H9 (cell line): ENCODE data around the gene MRM1. TPM values are rescaled to one million over a fixed set of nuclear protein-coding genes. Genes with fewer than 3 reads are reported as not detected.

Source experiments
- DNase-seq: peaks from one replicate; pipeline ENCODE4 v3.0.0-alpha.2; 2017
- H2AFZ ChIP-seq: one replicate; pipeline ENCODE4 v1.6.1; 2013; ENCODE audit warnings: mild to moderate bottlenecking, low read length, control low read depth, moderate library complexity
- H2AK5ac ChIP-seq: 2 replicates; pipeline ENCODE4 v1.6.1; 2013; ENCODE audit warnings: low read length, control low read depth, mixed read lengths; ENCODE audit not compliant: insufficient read length
- H2BK120ac ChIP-seq: one replicate; pipeline ENCODE4 v1.6.1; 2013; ENCODE audit warnings: low read depth, mild to moderate bottlenecking, low read length, control low read depth, inconsistent platforms; ENCODE audit not compliant: poor library complexity, severe bottlenecking
- H2BK12ac ChIP-seq: 2 replicates; pipeline ENCODE4 v1.6.1; 2013; ENCODE audit warnings: low read length, control low read depth, mixed read lengths, low read depth; ENCODE audit not compliant: insufficient read length
- H2BK15ac ChIP-seq: 2 replicates; pipeline ENCODE4 v1.6.1; 2013; ENCODE audit warnings: low read depth, low read length, control low read depth
- H2BK20ac ChIP-seq: one replicate; pipeline ENCODE4 v1.6.1; 2013; ENCODE audit warnings: low read depth, mild to moderate bottlenecking, low read length, control low read depth, inconsistent platforms; ENCODE audit not compliant: poor library complexity, severe bottlenecking
- H2BK5ac ChIP-seq: 2 replicates; pipeline ENCODE4 v1.6.1; 2013; ENCODE audit warnings: low read length, control low read depth, mixed read lengths; ENCODE audit not compliant: insufficient read length
- H3K14ac ChIP-seq: 2 replicates; pipeline ENCODE4 v1.6.1; 2013; ENCODE audit warnings: low read length, control low read depth; ENCODE audit not compliant: insufficient read depth
- H3K18ac ChIP-seq: 2 replicates; pipeline ENCODE4 v1.6.1; 2013; ENCODE audit warnings: low read depth, mild to moderate bottlenecking, mixed read lengths, low read length, control low read depth; ENCODE audit not compliant: insufficient read length
- H3K23ac ChIP-seq: 2 replicates; pipeline ENCODE4 v1.6.1; 2013; ENCODE audit warnings: low read length, control low read depth, mixed read lengths, low read depth; ENCODE audit not compliant: insufficient read length
- H3K23me2 ChIP-seq: 2 replicates; pipeline ENCODE4 v1.6.1; 2013; ENCODE audit warnings: low read depth, mild to moderate bottlenecking, mixed read lengths, low read length, control low read depth; ENCODE audit not compliant: insufficient read length, poor library complexity, severe bottlenecking
- H3K27ac ChIP-seq: 2 replicates; pipeline ENCODE4 v1.5.1; 2013; ENCODE audit warnings: low read length, control low read depth, mixed read lengths, low read depth; ENCODE audit not compliant: insufficient read length
- H3K27me3 ChIP-seq: 2 replicates; pipeline ENCODE4 v1.6.1; 2013; ENCODE audit warnings: low read length, control low read depth, inconsistent platforms; ENCODE audit not compliant: insufficient read depth
- H3K4ac ChIP-seq: 2 replicates; pipeline ENCODE4 v1.6.1; 2013; ENCODE audit warnings: low read depth, mild to moderate bottlenecking, control low read depth, inconsistent platforms, low read length, moderate library complexity
- H3K4me1 ChIP-seq: 2 replicates; pipeline ENCODE4 v1.6.1; 2013; ENCODE audit warnings: low read length, control low read depth, inconsistent platforms; ENCODE audit not compliant: insufficient read depth
- H3K4me2 ChIP-seq: 2 replicates; pipeline ENCODE4 v1.6.1; 2013; ENCODE audit warnings: low read length, control low read depth, mixed read lengths; ENCODE audit not compliant: insufficient read length, insufficient read depth
- H3K56ac ChIP-seq: 2 replicates; pipeline ENCODE4 v1.6.1; 2013; ENCODE audit warnings: low read depth, mild to moderate bottlenecking, mixed read lengths, low read length, control low read depth; ENCODE audit not compliant: insufficient read length
- H3K79me1 ChIP-seq: 2 replicates; pipeline ENCODE4 v1.6.1; 2013; ENCODE audit warnings: low read depth, mild to moderate bottlenecking, moderate library complexity, low read length, control low read depth, inconsistent platforms; ENCODE audit not compliant: insufficient read depth, poor library complexity, severe bottlenecking
- H3K79me2 ChIP-seq: 2 replicates; pipeline ENCODE4 v1.6.1; 2013; ENCODE audit warnings: low read length, control low read depth, inconsistent platforms; ENCODE audit not compliant: insufficient read depth
- H3K9ac ChIP-seq: 2 replicates; pipeline ENCODE4 v1.6.1; 2013; ENCODE audit warnings: low read length, control low read depth, mixed read lengths; ENCODE audit not compliant: insufficient read length; ENCODE audit errors: extremely low read depth
- H3K9me3 ChIP-seq: one replicate; pipeline ENCODE4 v1.6.1; 2013; ENCODE audit warnings: low read depth, low read length, inconsistent platforms; ENCODE audit not compliant: control insufficient read depth
- H3T11ph ChIP-seq: one replicate; pipeline ENCODE4 v1.6.1; 2013; ENCODE audit warnings: mild to moderate bottlenecking, low read length, control low read depth, inconsistent platforms
- H4K20me1 ChIP-seq: one replicate; pipeline ENCODE4 v1.6.1; 2013; ENCODE audit not compliant: control insufficient read depth, insufficient read length, insufficient read depth
- H4K5ac ChIP-seq: 2 replicates; pipeline ENCODE4 v1.6.1; 2013; ENCODE audit warnings: low read depth, mild to moderate bottlenecking, mixed read lengths, low read length, control low read depth; ENCODE audit not compliant: insufficient read length
- H4K8ac ChIP-seq: replicated peaks from 2 replicates; pipeline ENCODE4 v1.6.1; 2013; ENCODE audit warnings: low read length, control low read depth, mixed read lengths, low read depth; ENCODE audit not compliant: insufficient read length
- H4K91ac ChIP-seq: 2 replicates; pipeline ENCODE4 v1.6.1; 2013; ENCODE audit warnings: low read depth, mild to moderate bottlenecking, moderate library complexity, mixed read lengths, low read length, control low read depth; ENCODE audit not compliant: insufficient read length
- H3K27ac Mint-ChIP-seq, 3 experiments: 2 replicates in 2 of 3; 3 replicates in 1 of 3; pipeline ENCODE4 v1.8.0; 2020 to 2021; ENCODE audit warnings: mixed read lengths in 3 of 3, mild to moderate bottlenecking in 1 of 3, moderate library complexity in 1 of 3
- H3K27me3 Mint-ChIP-seq: 2 replicates; pipeline ENCODE4 v1.8.0; 2021; ENCODE audit warnings: low read depth, mild to moderate bottlenecking, moderate library complexity, mixed read lengths
- H3K36me3 Mint-ChIP-seq, 3 experiments: 2 replicates in 2 of 3; 3 replicates in 1 of 3; pipeline ENCODE4 v1.8.0; 2020 to 2021; ENCODE audit warnings: low read depth in 3 of 3, mixed read lengths in 3 of 3; ENCODE audit not compliant: insufficient read depth in 1 of 3
- H3K4me1 Mint-ChIP-seq, 2 experiments: 2 replicates each; pipeline ENCODE4 v1.8.0; 2020; ENCODE audit warnings: mixed read lengths in 2 of 2
- H3K4me3 Mint-ChIP-seq, 2 experiments: 2 replicates in 1 of 2; 3 replicates in 1 of 2; pipeline ENCODE4 v1.8.0; 2020 to 2021; ENCODE audit warnings: mild to moderate bottlenecking in 2 of 2, mixed read lengths in 2 of 2, moderate library complexity in 1 of 2
- H3K9me3 Mint-ChIP-seq, 2 experiments: 2 replicates in 1 of 2; 3 replicates in 1 of 2; pipeline ENCODE4 v1.8.0; 2020; ENCODE audit warnings: mild to moderate bottlenecking in 2 of 2, mixed read lengths in 2 of 2, moderate library complexity in 1 of 2
- WGBS: extraction: QIAGEN DNeasy Blood & Tissue Kit; methylation state at CpG from one replicate; pipeline ENCODE4 v1.1.7; 2013; ENCODE audit warnings: missing lambda C conversion rate, low lambda C conversion rate, mixed read lengths; ENCODE audit not compliant: insufficient read length; ENCODE audit errors: extremely low coverage; 5-methylcytosine and 5-hydroxymethylcytosine counted together
- total RNA-seq: library from RNA; stranded (reverse); gene quantifications from 2 replicates; pipeline ENCODE4 v1.2.1, GENCODE V29; 2021
- TF ChIP-seq, protein P1 (sequence below): fragments of 200-600 bp; sonication (generic); conservative IDR thresholded peaks from 3 replicates; pipeline ENCODE4 v1.8.0; 2021; ENCODE audit warnings: antibody characterized with exemption, mild to moderate bottlenecking

Gene MRM1
- total RNA-seq, 1 experiment from 2014 or later, result 10.3 TPM

- no CpG with 5 or more reads among the region's 3 CpGs for WGBS
Observed at GRCh38 chr17:36612323-36612722, 10.9 kb downstream of the MRM1 start.

More at GRCh38 chr17:36612323-36612722, 10.9 kb downstream of the MRM1 start:
- peak overlapping the region in 2 of 3 experiments; percentile 50 to 70; a peak in 3 of 7 replicates for H3K27ac Mint-ChIP-seq
- H3T11ph ChIP-seq, result no peak overlapping the region
- H3K4ac ChIP-seq, result no peak overlapping the region
- peaks cover 3 to 16% (median 10%) of the 10 kb centered on the region in 3 experiments; a peak in 6 of 7 replicates for H3K36me3 Mint-ChIP-seq
- H3K27me3 Mint-ChIP-seq, result no peaks in the 10 kb centered on the region
- H2BK20ac ChIP-seq, result no peak overlapping the region
- H2BK15ac ChIP-seq, result no peak overlapping the region
- H4K5ac ChIP-seq, result no peak overlapping the region
- no peak overlapping the region for H2AFZ ChIP-seq
- H3K27ac ChIP-seq, result no peak overlapping the region
- H2BK120ac ChIP-seq, result no peak overlapping the region
- no peak overlapping the region for H3K4me2 ChIP-seq
- H4K20me1 ChIP-seq, result no peaks in the 10 kb centered on the region
- H3K9me3 Mint-ChIP-seq, result peaks cover 0 to 3% of the 10 kb centered on the region in 2 experiments; a peak in 1 of 5 replicates
- H3K4me1 Mint-ChIP-seq, result peaks cover 43 to 54% of the 10 kb centered on the region in 2 experiments
- no peak overlapping the region for H3K18ac ChIP-seq
- H3K79me1 ChIP-seq, result no peaks in the 10 kb centered on the region
- H2BK12ac ChIP-seq, result no peak overlapping the region
- no peak overlapping the region for H4K91ac ChIP-seq
- H3K56ac ChIP-seq, result no peak overlapping the region
- H3K4me1 ChIP-seq, result peaks cover 8% of the 10 kb centered on the region; the same call in 1 of the 2 replicates
- H3K23ac ChIP-seq, result no peak overlapping the region
- H3K79me2 ChIP-seq, result no peaks in the 10 kb centered on the region
- no peaks in the 10 kb centered on the region for H3K27me3 ChIP-seq
- no peaks in the 10 kb centered on the region for H3K9me3 ChIP-seq
- TF ChIP-seq, protein P1, sequence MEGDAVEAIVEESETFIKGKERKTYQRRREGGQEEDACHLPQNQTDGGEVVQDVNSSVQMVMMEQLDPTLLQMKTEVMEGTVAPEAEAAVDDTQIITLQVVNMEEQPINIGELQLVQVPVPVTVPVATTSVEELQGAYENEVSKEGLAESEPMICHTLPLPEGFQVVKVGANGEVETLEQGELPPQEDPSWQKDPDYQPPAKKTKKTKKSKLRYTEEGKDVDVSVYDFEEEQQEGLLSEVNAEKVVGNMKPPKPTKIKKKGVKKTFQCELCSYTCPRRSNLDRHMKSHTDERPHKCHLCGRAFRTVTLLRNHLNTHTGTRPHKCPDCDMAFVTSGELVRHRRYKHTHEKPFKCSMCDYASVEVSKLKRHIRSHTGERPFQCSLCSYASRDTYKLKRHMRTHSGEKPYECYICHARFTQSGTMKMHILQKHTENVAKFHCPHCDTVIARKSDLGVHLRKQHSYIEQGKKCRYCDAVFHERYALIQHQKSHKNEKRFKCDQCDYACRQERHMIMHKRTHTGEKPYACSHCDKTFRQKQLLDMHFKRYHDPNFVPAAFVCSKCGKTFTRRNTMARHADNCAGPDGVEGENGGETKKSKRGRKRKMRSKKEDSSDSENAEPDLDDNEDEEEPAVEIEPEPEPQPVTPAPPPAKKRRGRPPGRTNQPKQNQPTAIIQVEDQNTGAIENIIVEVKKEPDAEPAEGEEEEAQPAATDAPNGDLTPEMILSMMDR, result no peak
- H3K14ac ChIP-seq, result no peak overlapping the region
- no peak overlapping the region for H3K9ac ChIP-seq
- no peak overlapping the region for H4K8ac ChIP-seq
- H3K23me2 ChIP-seq, result no peaks in the 10 kb centered on the region
- H2BK5ac ChIP-seq, result no peak overlapping the region
- H3K4me3 Mint-ChIP-seq, result no peak overlapping the region
- H2AK5ac ChIP-seq, result no peak overlapping the region
- DNase-seq, result no peak
